ENCODE results near the gene SMYD4.

The SMYD4 gene, protein sequence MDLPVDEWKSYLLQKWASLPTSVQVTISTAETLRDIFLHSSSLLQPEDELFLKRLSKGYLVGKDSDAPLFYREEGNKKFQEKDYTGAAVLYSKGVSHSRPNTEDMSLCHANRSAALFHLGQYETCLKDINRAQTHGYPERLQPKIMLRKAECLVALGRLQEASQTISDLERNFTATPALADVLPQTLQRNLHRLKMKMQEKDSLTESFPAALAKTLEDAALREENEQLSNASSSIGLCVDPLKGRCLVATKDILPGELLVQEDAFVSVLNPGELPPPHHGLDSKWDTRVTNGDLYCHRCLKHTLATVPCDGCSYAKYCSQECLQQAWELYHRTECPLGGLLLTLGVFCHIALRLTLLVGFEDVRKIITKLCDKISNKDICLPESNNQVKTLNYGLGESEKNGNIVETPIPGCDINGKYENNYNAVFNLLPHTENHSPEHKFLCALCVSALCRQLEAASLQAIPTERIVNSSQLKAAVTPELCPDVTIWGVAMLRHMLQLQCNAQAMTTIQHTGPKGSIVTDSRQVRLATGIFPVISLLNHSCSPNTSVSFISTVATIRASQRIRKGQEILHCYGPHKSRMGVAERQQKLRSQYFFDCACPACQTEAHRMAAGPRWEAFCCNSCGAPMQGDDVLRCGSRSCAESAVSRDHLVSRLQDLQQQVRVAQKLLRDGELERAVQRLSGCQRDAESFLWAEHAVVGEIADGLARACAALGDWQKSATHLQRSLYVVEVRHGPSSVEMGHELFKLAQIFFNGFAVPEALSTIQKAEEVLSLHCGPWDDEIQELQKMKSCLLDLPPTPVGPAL

DNA sequence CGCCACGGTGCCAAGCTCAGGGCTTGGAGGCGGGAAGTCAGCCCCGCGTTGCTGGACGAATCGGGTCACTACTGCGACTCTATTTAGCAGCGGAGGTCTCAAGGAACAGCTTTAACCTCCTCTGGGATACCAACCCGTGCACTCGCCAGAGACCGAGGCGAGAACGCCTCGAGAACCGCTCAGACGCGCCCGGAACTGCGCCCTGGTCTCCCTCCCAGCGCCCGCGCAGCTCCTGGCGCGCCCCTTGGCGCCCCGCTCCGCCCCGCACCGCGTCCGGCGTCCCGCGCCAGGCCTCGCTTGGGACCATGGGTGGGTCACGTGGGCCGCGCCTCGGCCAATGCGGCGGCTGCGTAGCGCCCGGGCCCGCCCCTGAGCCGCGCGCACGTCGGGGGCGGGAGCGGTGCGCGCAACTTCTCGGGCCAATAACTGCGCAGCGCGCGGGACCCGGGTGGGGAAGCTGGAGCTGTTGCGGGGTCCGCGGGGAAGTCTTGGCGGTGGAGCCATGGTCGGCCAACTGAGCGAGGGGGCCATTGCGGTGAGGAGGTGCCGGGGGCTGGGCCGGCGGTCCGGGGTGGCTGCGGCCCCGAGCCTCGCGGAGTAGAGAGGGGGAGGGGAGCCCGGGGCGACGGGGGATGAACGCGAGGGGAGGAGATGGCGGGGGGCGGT, at the start of gene SMYD4, which contains the start of gene RPA1:
SMYD4 (minus strand) TSS at position 311 of the 666 bp plus-strand sequence. CDS start 1,908 bp downstream, outside the sequence.
RPA1 (plus strand) TSS at position 414 of the 666 bp plus-strand sequence; CDS start at position 503, 89 bp downstream.
- H3K4me1 Mint-ChIP-seq = peaks cover 65% of the 10 kb centered on the region
- H3K9me3 Mint-ChIP-seq = no peaks in the 10 kb centered on the region
- peak within 1 kb of the TSS; percentile 81 for H3K27ac Mint-ChIP-seq
- peaks cover 37% of the 10 kb centered on the region for H3K36me3 Mint-ChIP-seq (ENCODE audit: low read depth)
- H3K27me3 Mint-ChIP-seq = no peaks in the 10 kb centered on the region
- peak; percentile 96 for ATAC-seq
- peak; percentile 91 for DNase-seq
- H3K4me3 Mint-ChIP-seq = peak within 1 kb of the TSS; percentile 91

DNA sequence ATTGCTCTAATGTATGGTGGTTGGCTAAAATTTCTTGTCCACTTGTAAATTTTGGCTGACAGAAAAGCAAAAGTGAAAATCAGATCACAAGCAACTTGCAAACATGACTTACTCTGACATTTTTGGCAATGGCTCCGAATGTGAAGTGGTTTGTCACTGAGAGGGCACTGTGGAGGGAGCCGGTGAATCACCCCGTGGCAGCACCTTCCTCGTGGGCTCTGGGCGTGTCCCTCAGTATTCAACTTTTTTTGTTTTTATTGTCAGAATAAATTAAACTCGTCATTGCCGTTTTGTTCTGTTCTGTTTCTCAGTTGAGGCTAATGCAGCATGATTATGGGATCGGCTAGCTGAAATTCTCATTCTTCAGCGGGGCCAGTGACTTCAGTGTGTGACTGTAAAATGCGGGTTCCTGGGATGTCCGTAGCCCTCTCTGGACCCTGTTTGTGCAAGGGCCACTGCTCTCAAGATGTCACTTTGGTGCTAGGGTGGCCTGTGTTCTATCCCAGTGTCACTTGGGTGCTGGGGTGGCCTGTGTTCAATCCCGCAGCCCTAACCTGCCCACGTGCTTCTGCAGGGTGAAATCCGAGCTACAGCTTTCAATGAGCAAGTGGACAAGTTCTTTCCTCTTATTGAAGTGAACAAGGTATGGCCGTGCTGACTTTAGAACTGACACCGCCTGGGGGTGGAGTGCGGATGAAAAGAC, 48.9 kb upstream of the SMYD4 start:
- Mint-ChIP-seq H3K4me3 (no peak overlapping the region), H3K36me3 (ENCODE audit: low read depth) (peaks cover 65% of the 10 kb centered on the region), H3K4me1 (peaks cover 13% of the 10 kb centered on the region), H3K27me3 (no peaks in the 10 kb centered on the region), H3K27ac (no peak overlapping the region), H3K9me3 (no peaks in the 10 kb centered on the region)
- ATAC-seq (no peak), DNase-seq (no peak)

DNA sequence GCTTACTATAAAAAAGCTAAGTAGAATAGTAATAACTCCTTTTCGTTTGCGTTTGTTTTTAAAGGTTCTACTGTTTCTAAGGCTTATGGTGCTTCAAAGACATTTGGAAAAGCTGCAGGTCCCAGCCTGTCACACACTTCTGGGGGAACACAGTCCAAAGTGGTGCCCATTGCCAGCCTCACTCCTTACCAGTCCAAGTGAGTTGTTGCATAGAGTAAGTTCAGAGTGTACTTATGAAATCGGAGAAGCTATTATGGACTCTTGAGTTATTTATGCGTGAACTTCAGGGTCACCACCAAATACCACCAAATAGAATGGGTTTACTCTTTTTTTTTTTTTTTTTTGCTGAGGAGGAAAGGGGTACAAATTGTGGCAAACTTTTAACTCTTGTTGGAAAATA, 45.9 kb upstream of the SMYD4 start:
- no peak for ATAC-seq
- no peak for DNase-seq
- H3K27me3 Mint-ChIP-seq = no peaks in the 10 kb centered on the region
- no peak overlapping the region for H3K4me3 Mint-ChIP-seq
- no peak overlapping the region for H3K27ac Mint-ChIP-seq
- peaks cover 71% of the 10 kb centered on the region for H3K36me3 Mint-ChIP-seq (ENCODE audit: low read depth)
- peaks cover 43% of the 10 kb centered on the region for H3K4me1 Mint-ChIP-seq
- no peaks in the 10 kb centered on the region for H3K9me3 Mint-ChIP-seq

DNA sequence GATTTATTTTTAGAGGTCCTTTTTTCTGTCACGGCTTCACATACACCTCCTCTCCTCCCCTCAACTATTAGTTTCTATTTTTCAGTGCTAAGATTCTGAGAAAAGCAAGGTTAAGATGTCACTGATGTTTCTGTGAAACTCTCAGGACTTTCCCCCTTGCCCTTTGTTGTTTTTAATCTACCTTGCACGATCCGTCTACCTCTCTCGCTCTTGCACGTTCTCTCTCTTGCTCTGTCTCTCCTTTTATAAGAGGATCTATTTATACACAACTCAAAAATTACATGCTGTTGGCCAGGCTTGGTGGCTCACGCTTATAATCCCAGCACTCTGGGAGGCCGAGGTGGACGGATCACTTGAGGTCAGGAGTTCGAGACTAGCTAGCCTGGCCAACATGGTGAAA, 43.7 kb upstream of the SMYD4 start:
- ATAC-seq = peak; percentile 52
- H3K4me1 Mint-ChIP-seq = peaks cover 54% of the 10 kb centered on the region
- peak overlapping the region; percentile 58 for H3K4me3 Mint-ChIP-seq

DNA sequence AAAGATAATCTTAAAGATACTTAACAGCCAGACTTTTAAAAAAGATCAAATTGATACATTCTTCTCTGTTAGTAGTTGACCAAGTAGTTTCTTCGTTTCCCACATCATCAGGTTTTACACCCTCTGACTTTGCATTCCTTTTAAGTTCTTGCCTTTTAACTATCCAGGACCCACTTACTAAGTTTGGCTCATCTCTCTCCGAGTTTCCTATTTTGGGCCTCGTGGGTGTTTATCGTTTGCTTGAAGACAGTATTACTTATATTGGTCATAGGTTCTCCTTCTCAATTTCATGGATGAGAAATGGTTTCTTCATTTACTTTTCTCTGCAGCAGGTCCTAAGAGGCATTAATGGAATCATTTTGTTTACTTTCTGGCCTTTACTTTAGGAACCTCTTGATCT, 43.3 kb upstream of the SMYD4 start:
- H3K4me1 Mint-ChIP-seq = peaks cover 50% of the 10 kb centered on the region
- H3K36me3 Mint-ChIP-seq (ENCODE audit: low read depth) = peaks cover 54% of the 10 kb centered on the region
- peak overlapping the region; percentile 58 for H3K4me3 Mint-ChIP-seq
- peak overlapping the region; percentile 84 for H3K27ac Mint-ChIP-seq
- ATAC-seq = peak; percentile 48
- no peaks in the 10 kb centered on the region for H3K9me3 Mint-ChIP-seq
- no peak for DNase-seq
- H3K27me3 Mint-ChIP-seq = no peaks in the 10 kb centered on the region

More for the DNA sequence above, 43.7 kb upstream of the SMYD4 start:
- H3K27ac Mint-ChIP-seq = peak overlapping the region; percentile 84
- H3K27me3 Mint-ChIP-seq = no peaks in the 10 kb centered on the region
- peaks cover 55% of the 10 kb centered on the region for H3K36me3 Mint-ChIP-seq (ENCODE audit: low read depth)
- no peak for DNase-seq
- no peaks in the 10 kb centered on the region for H3K9me3 Mint-ChIP-seq

DNA sequence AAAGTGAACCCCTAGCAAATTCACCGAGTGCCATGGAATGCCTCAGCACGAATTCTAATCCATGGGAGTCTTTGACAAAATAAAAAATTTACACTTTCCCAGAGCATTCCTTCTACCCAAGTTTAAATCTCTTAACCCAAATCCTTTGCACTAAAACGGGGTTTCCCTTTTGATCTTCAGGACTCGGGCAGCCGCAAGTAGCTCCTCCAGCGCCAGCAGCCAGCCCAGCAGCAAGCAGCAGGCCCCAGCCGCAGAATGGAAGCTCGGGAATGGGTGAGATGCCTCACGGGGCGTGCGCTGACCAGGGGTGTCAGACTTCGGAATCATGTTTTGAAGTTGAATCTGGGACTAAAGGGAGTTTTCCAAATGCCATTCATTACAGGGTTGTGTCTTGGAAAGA, 42.6 kb upstream of the SMYD4 start:
- H3K27ac Mint-ChIP-seq = peak overlapping the region; percentile 26

DNA sequence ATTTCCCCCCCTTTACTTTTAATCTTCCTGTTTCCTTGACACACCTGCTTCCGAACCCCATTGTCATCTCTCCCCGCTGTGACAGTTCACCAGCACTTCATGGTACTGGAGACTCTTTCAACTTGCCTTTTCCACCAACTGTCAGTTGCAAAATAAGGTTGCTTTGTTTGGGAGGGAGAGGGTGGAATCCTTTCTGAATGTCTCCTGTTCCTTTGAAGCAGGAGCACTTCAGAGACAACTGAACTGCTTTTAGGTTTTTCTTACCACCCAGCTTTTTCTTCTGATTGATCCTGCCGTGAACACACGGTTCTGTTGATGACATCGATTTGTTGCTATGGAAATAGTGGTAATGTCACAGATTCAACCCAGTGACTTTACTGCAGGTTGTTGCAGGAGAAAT, 42.1 kb upstream of the SMYD4 start:
- H3K4me1 Mint-ChIP-seq = peaks cover 50% of the 10 kb centered on the region
- peaks cover 50% of the 10 kb centered on the region for H3K36me3 Mint-ChIP-seq (ENCODE audit: low read depth)
- ATAC-seq = peak; percentile 42

More for the DNA sequence above, 42.6 kb upstream of the SMYD4 start:
- Mint-ChIP-seq H3K9me3 (no peaks in the 10 kb centered on the region), H3K27me3 (no peaks in the 10 kb centered on the region), H3K4me3 (no peak overlapping the region), H3K4me1 (peaks cover 50% of the 10 kb centered on the region), H3K36me3 (ENCODE audit: low read depth) (peaks cover 54% of the 10 kb centered on the region)
- ATAC-seq = no peak
- no peak for DNase-seq

DNA sequence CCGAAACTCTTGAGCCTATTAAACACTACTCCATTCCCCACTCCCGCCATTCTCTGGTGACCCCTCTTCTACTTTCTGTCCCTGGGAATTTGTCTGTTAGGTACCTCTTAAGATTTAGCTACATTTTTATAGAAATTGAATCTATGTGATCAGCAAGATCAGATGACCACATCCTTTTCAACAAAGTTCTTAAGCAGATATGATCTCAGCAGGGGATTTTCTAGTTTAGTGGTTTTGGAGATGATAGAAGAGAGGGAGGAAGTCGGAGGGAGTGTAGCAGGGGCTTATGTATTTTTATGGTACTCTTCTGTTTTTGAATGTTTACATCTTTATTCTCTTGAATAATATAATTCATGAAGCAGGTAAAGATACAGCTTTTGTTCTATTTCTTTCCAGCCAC, 40.9 kb upstream of the SMYD4 start:
- ATAC-seq (peak; percentile 83), DNase-seq (no peak)
- no peaks in the 10 kb centered on the region for H3K9me3 Mint-ChIP-seq
- H3K27ac Mint-ChIP-seq = peak overlapping the region; percentile 67
- no peaks in the 10 kb centered on the region for H3K27me3 Mint-ChIP-seq
- H3K4me1 Mint-ChIP-seq = peaks cover 50% of the 10 kb centered on the region
- peaks cover 46% of the 10 kb centered on the region for H3K36me3 Mint-ChIP-seq (ENCODE audit: low read depth)
- H3K4me3 Mint-ChIP-seq = peak overlapping the region; percentile 40

More for the DNA sequence above, 42.1 kb upstream of the SMYD4 start:
- Mint-ChIP-seq H3K27ac (peak overlapping the region; percentile 26), H3K27me3 (no peaks in the 10 kb centered on the region), H3K9me3 (no peaks in the 10 kb centered on the region), H3K4me3 (peak overlapping the region; percentile 15)
- no peak for DNase-seq

DNA sequence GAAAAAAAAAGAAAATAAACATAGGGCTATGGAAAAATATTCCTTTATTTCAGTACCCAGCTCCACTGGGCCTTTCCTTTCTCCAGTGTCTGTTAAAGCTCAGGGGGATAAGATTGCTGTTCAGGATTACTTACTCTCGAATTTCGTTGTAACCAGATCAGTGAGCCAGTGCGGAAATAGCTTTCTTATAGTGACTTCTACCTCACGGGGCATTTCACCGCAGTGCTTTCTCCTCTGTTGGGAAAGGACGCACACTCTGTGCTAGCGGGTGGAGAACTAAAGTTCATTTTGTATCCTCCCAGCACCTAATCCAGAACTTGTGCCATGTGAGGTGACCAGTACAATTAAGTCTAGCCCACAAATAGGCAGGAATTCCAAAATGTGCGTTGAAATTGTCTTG, 38.4 kb upstream of the SMYD4 start:
- Mint-ChIP-seq H3K4me3 (no peak overlapping the region), H3K27ac (no peak overlapping the region), H3K36me3 (ENCODE audit: low read depth) (peaks cover 24% of the 10 kb centered on the region), H3K27me3 (no peaks in the 10 kb centered on the region), H3K9me3 (no peaks in the 10 kb centered on the region), H3K4me1 (peaks cover 40% of the 10 kb centered on the region)
- no peak for ATAC-seq
- DNase-seq = no peak

DNA sequence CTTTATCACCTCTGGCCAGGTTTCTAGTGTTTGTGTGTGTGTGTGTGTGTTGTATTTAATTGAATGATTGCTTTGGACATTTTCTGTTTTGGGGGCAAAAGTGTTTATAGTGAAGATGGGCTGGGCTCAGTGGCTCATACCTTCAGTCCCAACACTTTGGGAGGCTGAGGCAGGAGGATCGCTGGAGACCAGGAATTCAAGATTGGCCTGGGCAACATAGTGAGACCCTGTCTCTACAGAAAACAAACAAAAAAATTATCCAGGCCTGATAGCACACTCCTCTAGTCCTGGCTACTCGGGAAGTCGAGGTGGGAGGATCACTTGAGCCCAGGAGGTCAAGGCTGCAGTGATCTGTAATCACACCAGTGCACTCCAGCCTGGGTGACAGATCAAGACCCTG, 37.6 kb upstream of the SMYD4 start:
- Mint-ChIP-seq H3K27me3 (no peaks in the 10 kb centered on the region), H3K4me3 (no peak overlapping the region), H3K9me3 (no peaks in the 10 kb centered on the region), H3K4me1 (peaks cover 32% of the 10 kb centered on the region), H3K36me3 (ENCODE audit: low read depth) (peaks cover 20% of the 10 kb centered on the region), H3K27ac (no peak overlapping the region)
- DNase-seq (no peak), ATAC-seq (no peak)

DNA sequence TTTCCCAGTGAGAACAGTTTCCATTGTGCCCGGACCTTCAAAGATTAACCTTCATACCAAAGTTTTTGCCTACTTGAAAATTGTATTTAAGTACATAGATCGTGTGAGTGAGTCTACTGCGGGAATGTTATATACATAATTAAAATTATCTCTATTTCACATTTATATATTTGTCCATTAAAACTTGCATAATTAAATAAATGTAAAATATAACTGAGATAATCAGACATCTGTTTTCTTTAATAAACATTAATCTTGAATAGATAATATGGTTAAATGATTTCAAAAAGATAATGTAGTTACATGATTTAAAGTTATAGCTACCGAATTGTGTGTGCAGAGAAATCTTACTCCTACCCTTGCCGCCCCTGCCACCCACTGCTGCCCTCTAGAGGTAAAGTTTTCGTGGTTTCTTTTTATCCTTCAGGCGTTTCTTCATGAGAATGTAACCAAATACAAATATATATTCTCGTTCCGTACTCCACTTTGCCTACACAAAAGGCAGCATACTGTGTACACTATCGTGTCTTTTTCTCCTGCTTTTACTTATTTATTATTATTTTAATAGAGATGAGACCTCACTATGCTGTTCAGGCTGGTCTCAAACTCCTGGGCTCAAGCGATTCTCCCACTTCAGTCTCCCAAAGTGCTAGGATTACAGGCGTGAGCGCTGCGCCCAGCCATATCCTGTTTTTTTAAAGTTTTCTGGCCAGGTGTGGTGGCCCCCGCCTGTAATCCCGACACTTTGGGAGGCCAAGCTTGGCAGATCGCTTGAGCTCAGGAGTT, 35.7 kb upstream of the SMYD4 start:
- Mint-ChIP-seq H3K27me3 (no peaks in the 10 kb centered on the region), H3K36me3 (ENCODE audit: low read depth) (peaks cover 10% of the 10 kb centered on the region), H3K9me3 (no peaks in the 10 kb centered on the region), H3K4me3 (no peak overlapping the region), H3K27ac (no peak overlapping the region), H3K4me1 (peaks cover 14% of the 10 kb centered on the region)
- DNase-seq (peak; percentile 44), ATAC-seq (no peak)

DNA sequence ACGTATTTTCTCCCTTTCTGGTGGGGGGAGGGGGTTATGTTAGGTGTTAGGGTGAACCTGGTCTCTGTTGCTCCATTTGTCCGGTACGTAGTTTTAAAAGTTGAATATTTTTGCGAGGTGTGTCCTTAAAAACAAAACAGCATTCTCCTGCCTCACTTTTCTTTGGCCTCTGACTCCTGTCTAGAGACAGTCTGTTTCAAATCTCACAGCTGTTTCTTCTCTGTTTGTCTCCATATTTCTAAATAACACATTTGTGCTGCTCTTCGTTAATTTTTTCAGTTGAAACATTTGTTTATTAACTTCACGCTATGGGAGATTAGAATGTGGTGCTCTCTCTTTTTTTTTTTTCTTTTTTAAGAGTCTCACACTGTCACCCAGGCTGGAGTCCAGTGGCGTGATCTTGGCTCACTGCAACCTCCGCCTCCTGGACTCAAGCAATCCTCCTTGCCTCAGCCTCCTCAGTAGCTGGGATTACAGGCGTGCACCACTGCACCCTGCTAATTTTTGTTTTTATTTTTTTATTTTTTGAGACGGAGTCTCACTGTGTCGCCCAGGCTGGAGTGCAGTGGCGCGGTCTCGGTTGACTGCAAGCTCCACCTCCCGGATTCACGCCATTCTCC, 31.8 kb upstream of the SMYD4 start:
- no peaks in the 10 kb centered on the region for H3K9me3 Mint-ChIP-seq
- peaks cover 9% of the 10 kb centered on the region for H3K36me3 Mint-ChIP-seq (ENCODE audit: low read depth)
- DNase-seq = no peak
- no peak for ATAC-seq
- H3K27ac Mint-ChIP-seq = no peak overlapping the region
- H3K27me3 Mint-ChIP-seq = no peaks in the 10 kb centered on the region
- H3K4me1 Mint-ChIP-seq = peaks cover 2% of the 10 kb centered on the region
- no peak overlapping the region for H3K4me3 Mint-ChIP-seq

DNA sequence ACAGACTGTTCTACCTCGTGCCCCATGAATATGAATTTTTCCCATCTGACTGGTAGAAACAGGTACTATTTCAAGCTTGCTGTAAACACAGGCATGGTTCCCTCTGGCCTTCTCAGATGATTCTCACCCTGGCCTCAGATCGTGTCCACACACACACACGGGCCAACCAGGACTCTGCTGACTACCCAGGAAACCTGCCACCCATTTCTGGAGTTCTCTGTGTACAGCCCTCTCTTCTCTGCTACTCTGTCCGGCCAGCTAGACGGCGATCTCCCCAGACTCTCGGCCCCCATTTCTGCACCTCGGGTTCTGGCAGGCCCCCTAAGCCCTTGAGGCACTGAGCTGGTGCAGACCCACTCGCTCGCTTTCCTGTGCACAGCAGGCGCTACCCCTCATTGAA, 31.3 kb upstream of the SMYD4 start:
- Mint-ChIP-seq H3K9me3 (no peaks in the 10 kb centered on the region), H3K27me3 (no peaks in the 10 kb centered on the region), H3K27ac (no peak overlapping the region), H3K36me3 (ENCODE audit: low read depth) (peaks cover 9% of the 10 kb centered on the region), H3K4me1 (peaks cover 2% of the 10 kb centered on the region), H3K4me3 (no peak overlapping the region)
- DNase-seq (no peak), ATAC-seq (no peak)
